ENCODE measurements around the gene MYCBP2. TPM values are rescaled to one million over a fixed set of nuclear protein-coding genes. Genes with fewer than 3 reads are reported as not detected.

Gene MYCBP2
- total and polyA plus RNA-seq, 5 experiments from 2014 or later: 24.2 to 174 (median 41.4) TPM

DNA sequence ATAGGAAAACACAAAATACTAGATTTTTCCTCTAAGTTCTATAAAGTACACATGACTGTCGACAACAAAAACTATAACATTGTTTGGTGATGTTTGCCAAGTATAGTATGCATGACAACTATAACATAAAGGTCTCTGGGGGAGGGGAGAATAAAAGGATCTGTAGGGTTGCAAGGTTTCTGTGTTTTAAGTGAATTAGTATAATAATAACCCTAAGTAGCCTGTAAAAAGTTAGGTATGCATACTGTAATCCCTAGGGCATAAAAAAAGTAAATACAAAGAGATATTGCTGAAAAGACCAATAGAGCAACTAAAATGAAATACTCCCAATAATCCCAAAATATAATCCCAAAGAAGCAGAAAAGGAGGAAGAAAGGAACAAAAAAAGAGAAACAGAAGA, 14.6 kb downstream of the MYCBP2 start:
- H3K27ac Mint-ChIP-seq: peak overlapping the region in 5 of 10 donors; percentile 17 to 83 (median 33)
- POLR2A ChIA-PET: no interaction called here
- no peak for ATAC-seq

GRCh38 chr13:77310579-77311279, 16.2 kb downstream of the MYCBP2 start:
- ATAC-seq: no peak

More for the DNA sequence above, 14.6 kb downstream of the MYCBP2 start:
- peaks cover 0 to 3% (median 3%) of the 10 kb centered on the region in 3 donors for H3K36me3 Mint-ChIP-seq
- no peak for DNase-seq
- peaks cover 0 to 3% (median 0%) of the 10 kb centered on the region in 9 donors for H3K9me3 Mint-ChIP-seq
- H3K4me1 Mint-ChIP-seq: peaks cover 43 to 95% (median 91%) of the 10 kb centered on the region in 4 donors
- peak overlapping the region in 9 of 10 donors; percentile 17 to 54 (median 32) for H3K4me3 Mint-ChIP-seq
- no peaks in the 10 kb centered on the region for H3K27me3 Mint-ChIP-seq

DNA sequence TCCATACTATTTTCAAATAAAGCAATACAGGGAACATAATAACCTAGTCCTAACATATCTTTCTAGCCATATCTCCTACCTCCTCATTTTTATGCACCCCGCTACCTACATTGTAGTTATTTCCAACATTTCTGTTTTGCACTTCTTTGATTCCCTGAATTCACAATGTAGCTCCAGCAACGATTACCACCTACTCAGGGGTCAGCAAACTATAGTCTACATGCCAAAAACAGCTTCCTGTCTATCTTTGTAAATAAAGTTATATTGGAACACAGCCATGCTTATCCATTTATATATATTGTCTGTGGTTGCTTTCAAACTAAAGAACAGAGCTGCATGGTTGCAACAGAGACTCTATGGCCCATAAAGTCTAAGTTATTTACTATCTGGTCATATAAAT, 16.7 kb downstream of the MYCBP2 start:
- Mint-ChIP-seq H3K27me3 (no peaks in the 10 kb centered on the region), H3K36me3 (peaks cover 0 to 3% (median 0%) of the 10 kb centered on the region in 3 donors), H3K9me3 (peaks cover 0 to 3% (median 0%) of the 10 kb centered on the region in 9 donors), H3K4me3 (peak overlapping the region in 9 of 10 donors; percentile 3 to 54 (median 26)), H3K4me1 (peaks cover 54 to 95% (median 90%) of the 10 kb centered on the region in 4 donors), H3K27ac (peak overlapping the region in 6 of 10 donors; percentile 11 to 90 (median 65))
- POLR2A ChIA-PET: no interaction called here
- DNase-seq (no peak), ATAC-seq (no peak)

More at GRCh38 chr13:77310579-77311279, 16.2 kb downstream of the MYCBP2 start:
- Mint-ChIP-seq H3K4me1 (peaks cover 51 to 93% (median 90%) of the 10 kb centered on the region in 4 donors), H3K27me3 (no peaks in the 10 kb centered on the region), H3K4me3 (peak overlapping the region in 7 of 10 donors; percentile 7 to 53 (median 19)), H3K27ac (peak overlapping the region; percentile 12 to 90 (median 58)), H3K36me3 (peaks cover 0 to 3% (median 0%) of the 10 kb centered on the region in 3 donors), H3K9me3 (peaks cover 0 to 3% (median 0%) of the 10 kb centered on the region in 9 donors)
- DNase-seq: no peak
- POLR2A ChIA-PET: interaction anchor here (0.8 kb wide), 1 partner anchor 25 kb away, joined by 3 read pairs; no protein-coding TSS in a partner anchor

GRCh38 chr13:77309254-77309653, 17.6 kb downstream of the MYCBP2 start:
- POLR2A ChIA-PET: no interaction called here
- H3K4me3 Mint-ChIP-seq: peak overlapping the region in 9 of 10 donors; percentile 3 to 52 (median 37)
- peak overlapping the region in 8 of 10 donors; percentile 0 to 83 (median 36) for H3K27ac Mint-ChIP-seq
- H3K9me3 Mint-ChIP-seq: peaks cover 0 to 3% (median 0%) of the 10 kb centered on the region in 9 donors
- H3K4me1 Mint-ChIP-seq: peaks cover 51 to 91% (median 87%) of the 10 kb centered on the region in 4 donors
- ATAC-seq (peak; percentile 54 to 55), DNase-seq (peak in 1 of 10 donors; percentile 12)
- peaks cover 0 to 1% (median 0%) of the 10 kb centered on the region in 3 donors for H3K36me3 Mint-ChIP-seq
- no peaks in the 10 kb centered on the region for H3K27me3 Mint-ChIP-seq

DNA sequence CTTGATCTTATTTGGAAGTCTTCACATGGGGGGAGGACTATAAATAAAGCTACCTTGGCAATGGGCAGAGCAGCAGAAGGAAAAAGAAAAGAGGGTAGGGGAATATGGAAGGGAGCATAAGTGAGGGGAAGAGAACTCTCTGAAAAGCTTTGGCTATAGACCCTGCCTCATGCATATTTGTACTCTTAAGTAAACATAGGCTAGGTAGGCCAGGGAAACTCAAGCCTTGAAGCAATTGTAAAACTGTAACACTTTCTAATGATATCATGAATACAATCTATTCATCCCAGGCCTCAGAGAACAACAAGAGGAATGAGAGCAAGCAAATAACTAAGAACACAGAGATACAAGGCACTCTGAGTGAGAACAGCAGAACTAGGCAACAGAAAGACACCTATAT, 20.4 kb downstream of the MYCBP2 start:
- peak overlapping the region in 9 of 10 donors; percentile 1 to 53 (median 17) for H3K4me3 Mint-ChIP-seq
- ATAC-seq: no peak
- H3K27ac Mint-ChIP-seq: peak overlapping the region in 9 of 10 donors; percentile 2 to 83 (median 46)
- no peaks in the 10 kb centered on the region for H3K27me3 Mint-ChIP-seq
- peaks cover 0 to 6% (median 3%) of the 10 kb centered on the region in 3 donors for H3K36me3 Mint-ChIP-seq
- peaks cover 0 to 3% (median 0%) of the 10 kb centered on the region in 9 donors for H3K9me3 Mint-ChIP-seq
- H3K4me1 Mint-ChIP-seq: peaks cover 48 to 93% (median 86%) of the 10 kb centered on the region in 4 donors
- DNase-seq: no peak
- POLR2A ChIA-PET: interaction anchor here (1.1 kb wide), 2 partner anchors 10 to 19 kb away, joined by 3 to 4 read pairs; no protein-coding TSS in a partner anchor

DNA sequence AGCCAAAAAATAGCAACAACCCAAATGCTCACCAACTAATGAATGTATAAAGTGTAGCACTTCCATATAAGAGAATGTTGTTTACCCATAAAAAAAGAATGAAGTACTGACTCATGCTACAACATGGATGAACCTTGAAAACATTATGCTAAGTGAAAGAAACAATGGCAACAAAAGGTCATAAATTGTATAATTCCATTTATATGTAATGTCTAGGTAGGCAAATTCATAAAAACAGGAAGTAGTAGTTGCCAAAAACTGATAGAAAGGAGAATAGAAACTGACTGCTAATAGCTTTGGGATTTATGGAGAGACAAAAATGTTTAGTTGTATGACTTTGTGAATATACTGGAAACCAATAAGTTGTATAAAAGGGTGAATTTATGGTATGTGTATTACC, 21.6 kb downstream of the MYCBP2 start:
- Mint-ChIP-seq H3K27ac (peak overlapping the region in 4 of 10 donors; percentile 12 to 58 (median 40)), H3K4me1 (peaks cover 48 to 93% (median 86%) of the 10 kb centered on the region in 4 donors), H3K27me3 (no peaks in the 10 kb centered on the region), H3K9me3 (peaks cover 0 to 3% (median 0%) of the 10 kb centered on the region in 9 donors), H3K36me3 (peaks cover 0 to 6% (median 3%) of the 10 kb centered on the region in 3 donors), H3K4me3 (peak overlapping the region in 5 of 10 donors; percentile 2 to 15 (median 5))
- POLR2A ChIA-PET: no interaction called here
- ATAC-seq (no peak), DNase-seq (no peak)

GRCh38 chr13:77300176-77301037, 26.5 kb downstream of the MYCBP2 start:
- POLR2A ChIA-PET: interaction anchor here (1.0 kb wide), 1 partner anchor 25 kb away, joined by 3 read pairs; no protein-coding TSS in a partner anchor
- Mint-ChIP-seq H3K4me3 (peak overlapping the region; percentile 6 to 68 (median 39)), H3K27ac (peak overlapping the region in 8 of 10 donors; percentile 6 to 80 (median 44)), H3K36me3 (peaks cover 0 to 20% (median 9%) of the 10 kb centered on the region in 3 donors), H3K9me3 (no peaks in the 10 kb centered on the region), H3K27me3 (no peaks in the 10 kb centered on the region), H3K4me1 (peaks cover 35 to 83% (median 68%) of the 10 kb centered on the region in 4 donors)
- ATAC-seq (no peak), DNase-seq (no peak)

DNA sequence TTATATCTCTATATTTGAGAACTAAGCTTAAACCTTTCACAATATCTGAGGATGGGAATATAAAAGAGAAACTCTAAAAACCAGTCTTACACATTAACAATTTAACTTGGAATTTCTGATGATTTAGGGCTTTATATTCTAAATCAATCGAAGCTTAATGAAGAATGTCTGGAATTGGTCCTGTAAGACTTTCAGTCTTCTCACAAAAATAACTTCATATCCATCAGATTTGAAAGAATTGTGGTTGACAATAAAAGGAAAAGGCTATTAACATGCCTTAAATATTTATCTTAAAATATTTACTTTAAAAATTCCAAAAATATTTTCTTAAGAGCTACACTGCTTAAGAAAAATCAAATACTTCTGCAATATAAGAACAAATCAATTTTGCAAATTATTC, 27.3 kb downstream of the MYCBP2 start:
- no peak for ATAC-seq
- peaks cover 0 to 27% (median 10%) of the 10 kb centered on the region in 3 donors for H3K36me3 Mint-ChIP-seq
- H3K27ac Mint-ChIP-seq: peak overlapping the region in 1 of 10 donors; percentile 70
- POLR2A ChIA-PET: interaction anchor here (1.0 kb wide), 1 partner anchor 26 kb away, joined by 3 read pairs; no protein-coding TSS in a partner anchor
- no peaks in the 10 kb centered on the region for H3K27me3 Mint-ChIP-seq
- no peak for DNase-seq
- H3K9me3 Mint-ChIP-seq: no peaks in the 10 kb centered on the region
- H3K4me3 Mint-ChIP-seq: no peak overlapping the region
- peaks cover 31 to 77% (median 69%) of the 10 kb centered on the region in 4 donors for H3K4me1 Mint-ChIP-seq

DNA sequence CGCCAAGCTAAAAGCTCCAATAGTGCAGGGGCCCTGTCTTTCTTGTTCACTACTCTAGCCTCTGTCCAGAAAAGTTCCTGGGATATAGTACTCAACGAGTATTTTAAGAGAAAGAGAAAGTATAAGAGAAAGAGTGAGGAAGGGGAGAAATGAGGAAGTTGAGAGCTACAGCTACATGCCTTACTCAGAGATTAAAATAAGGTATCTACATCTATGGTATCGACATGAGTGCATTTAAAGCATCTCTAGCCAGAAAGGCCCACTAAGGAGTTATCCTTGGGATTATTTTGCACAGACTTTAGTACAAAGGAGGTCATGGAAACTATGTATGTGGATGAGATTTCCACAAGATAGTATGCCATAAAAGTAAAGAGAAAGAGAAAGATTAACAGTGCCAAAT, 28.5 kb downstream of the MYCBP2 start:
- Mint-ChIP-seq H3K4me3 (peak overlapping the region in 7 of 10 donors; percentile 2 to 50 (median 31)), H3K36me3 (peaks cover 4 to 38% (median 11%) of the 10 kb centered on the region in 3 donors), H3K27ac (peak overlapping the region in 6 of 10 donors; percentile 15 to 84 (median 57)), H3K9me3 (no peaks in the 10 kb centered on the region), H3K27me3 (no peaks in the 10 kb centered on the region), H3K4me1 (peaks cover 31 to 68% (median 66%) of the 10 kb centered on the region in 4 donors)
- POLR2A ChIA-PET: no interaction called here
- DNase-seq (no peak), ATAC-seq (no peak)

- ATAC-seq (no peak), DNase-seq (no peak)
- POLR2A ChIA-PET: no interaction called here
- Mint-ChIP-seq H3K27me3 (no peaks in the 10 kb centered on the region), H3K27ac (peak overlapping the region in 2 of 10 donors; percentile 9 to 69), H3K4me3 (no peak overlapping the region), H3K9me3 (no peaks in the 10 kb centered on the region), H3K4me1 (peaks cover 19 to 53% (median 37%) of the 10 kb centered on the region in 4 donors), H3K36me3 (peaks cover 16 to 88% (median 53%) of the 10 kb centered on the region in 3 donors)
Observed at GRCh38 chr13:77291774-77292173, 35.1 kb downstream of the MYCBP2 start.

- Mint-ChIP-seq H3K36me3 (peaks cover 16 to 83% (median 47%) of the 10 kb centered on the region in 3 donors), H3K9me3 (no peaks in the 10 kb centered on the region), H3K4me3 (no peak overlapping the region), H3K27ac (peak overlapping the region in 1 of 10 donors; percentile 60), H3K4me1 (peaks cover 20 to 53% (median 35%) of the 10 kb centered on the region in 4 donors), H3K27me3 (no peaks in the 10 kb centered on the region)
- ATAC-seq (no peak), DNase-seq (no peak)
- POLR2A ChIA-PET: no interaction called here
Observed at GRCh38 chr13:77290342-77290741, 36.6 kb downstream of the MYCBP2 start.

DNA sequence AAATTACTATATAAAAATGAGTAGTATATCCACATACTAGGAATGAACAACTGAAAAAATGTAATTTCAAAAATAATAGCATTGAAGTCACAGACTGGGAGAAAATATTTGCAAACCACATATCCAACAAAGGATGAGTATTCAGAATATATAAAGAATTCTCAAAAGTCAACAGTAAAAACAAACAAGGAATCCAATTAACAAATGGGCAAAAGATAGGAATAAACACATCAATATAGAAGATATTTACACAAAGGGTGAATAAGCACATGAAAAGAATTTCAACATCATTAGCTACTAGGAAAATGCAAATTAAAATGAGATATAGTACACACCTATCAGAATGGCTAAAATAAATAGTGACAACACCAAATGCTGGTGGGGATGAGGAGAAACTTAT, 37.0 kb downstream of the MYCBP2 start:
- Mint-ChIP-seq H3K27me3 (no peaks in the 10 kb centered on the region), H3K4me3 (no peak overlapping the region), H3K27ac (peak overlapping the region in 1 of 10 donors; percentile 3), H3K4me1 (peaks cover 23 to 53% (median 34%) of the 10 kb centered on the region in 4 donors), H3K36me3 (peaks cover 16 to 84% (median 46%) of the 10 kb centered on the region in 3 donors), H3K9me3 (no peaks in the 10 kb centered on the region)
- ATAC-seq (no peak), DNase-seq (no peak)
- POLR2A ChIA-PET: no interaction called here

Data from naive thymus-derived CD8-positive, alpha-beta T cell (primary cell).